ENCODE measurements around the gene ARHGDIG.
"Not testable (repeated sequence)": the region's sequence is repeated elsewhere in the genome, so short reads cannot be mapped to it uniquely, and the experiment has no call there.

The ARHGDIG gene

DNA sequence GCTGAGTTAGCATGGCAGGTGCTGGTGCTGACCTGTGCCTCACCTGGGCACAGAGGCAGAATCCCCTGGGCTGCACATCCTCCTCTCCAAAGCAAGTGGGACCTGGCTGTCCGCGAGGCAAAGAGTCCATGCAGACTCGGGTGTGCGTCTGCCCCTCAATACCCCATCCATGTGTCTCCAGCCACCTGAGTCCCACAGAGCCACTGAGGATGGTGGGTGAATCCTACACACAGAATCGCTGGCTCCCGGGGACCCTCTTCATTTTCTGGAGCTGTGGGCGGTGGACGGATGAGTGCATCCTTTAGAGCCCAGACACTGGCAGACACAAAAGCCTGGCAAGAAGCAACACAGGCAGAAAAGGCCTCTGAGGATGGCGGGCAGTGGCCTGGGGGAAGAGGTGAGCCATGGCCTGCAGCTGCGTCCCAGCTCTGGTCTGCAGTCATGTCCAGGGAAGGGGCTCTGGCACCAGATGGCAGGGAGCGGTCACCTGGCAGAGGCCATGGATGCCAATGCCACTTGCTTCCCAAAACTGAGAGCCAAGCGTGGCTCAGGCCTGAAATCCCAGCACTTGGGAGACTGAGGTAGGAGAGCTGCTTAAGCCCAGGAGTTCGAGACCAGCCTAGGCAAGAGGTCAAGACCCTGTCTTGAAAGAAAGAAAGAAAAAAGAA is 42.2 kb downstream of the ARHGDIG start:
- Histone ChIP-seq H3K9ac (ENCODE audit: low read depth, low read length) (no peak overlapping the region), H3K27me3 (ENCODE audit: control insufficient read depth, insufficient read depth, low read length) (no peaks in the 10 kb centered on the region), H3K4me3 (ENCODE audit: low read depth, low read length) (no peak overlapping the region), H3K9me3 (ENCODE audit: control insufficient read depth, insufficient read depth, low read length) (no peaks in the 10 kb centered on the region), H3K27ac (ENCODE audit: low read depth, low read length) (no peak overlapping the region), H3K4me1 (ENCODE audit: control insufficient read depth, insufficient read depth, low read length) (peaks cover 25% of the 10 kb centered on the region; the same call in 1 of the 2 replicates), H3K36me3 (ENCODE audit: control insufficient read depth, insufficient read depth, low read length) (no peaks in the 10 kb centered on the region)

DNA sequence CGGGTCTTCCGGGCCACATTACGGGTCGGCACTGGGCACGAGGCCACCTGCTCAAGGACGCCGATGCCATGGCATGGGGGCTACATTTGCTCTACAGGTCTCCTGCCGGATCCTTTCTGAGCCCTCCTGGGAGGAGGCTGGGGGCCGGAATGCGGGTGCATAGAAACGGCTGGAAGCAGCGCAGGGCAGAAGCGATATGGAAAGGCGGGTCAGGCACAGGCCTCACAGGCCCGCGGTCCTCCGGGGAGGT is 43.7 kb downstream of the ARHGDIG start:
- H3K36me3 ChIP-seq (ENCODE audit: control insufficient read depth, insufficient read depth, low read length), result no peaks in the 10 kb centered on the region
- peaks cover 18% of the 10 kb centered on the region; the same call in 1 of the 2 replicates for H3K4me1 ChIP-seq (ENCODE audit: control insufficient read depth, insufficient read depth, low read length)
- no peak overlapping the region for H3K4me3 ChIP-seq (ENCODE audit: low read depth, low read length)
- H3K9ac ChIP-seq (ENCODE audit: low read depth, low read length), result no peak overlapping the region
- H3K9me3 ChIP-seq (ENCODE audit: control insufficient read depth, insufficient read depth, low read length), result no peaks in the 10 kb centered on the region
- H3K27me3 ChIP-seq (ENCODE audit: control insufficient read depth, insufficient read depth, low read length), result no peaks in the 10 kb centered on the region
- H3K27ac ChIP-seq (ENCODE audit: low read depth, low read length), result no peak overlapping the region

DNA sequence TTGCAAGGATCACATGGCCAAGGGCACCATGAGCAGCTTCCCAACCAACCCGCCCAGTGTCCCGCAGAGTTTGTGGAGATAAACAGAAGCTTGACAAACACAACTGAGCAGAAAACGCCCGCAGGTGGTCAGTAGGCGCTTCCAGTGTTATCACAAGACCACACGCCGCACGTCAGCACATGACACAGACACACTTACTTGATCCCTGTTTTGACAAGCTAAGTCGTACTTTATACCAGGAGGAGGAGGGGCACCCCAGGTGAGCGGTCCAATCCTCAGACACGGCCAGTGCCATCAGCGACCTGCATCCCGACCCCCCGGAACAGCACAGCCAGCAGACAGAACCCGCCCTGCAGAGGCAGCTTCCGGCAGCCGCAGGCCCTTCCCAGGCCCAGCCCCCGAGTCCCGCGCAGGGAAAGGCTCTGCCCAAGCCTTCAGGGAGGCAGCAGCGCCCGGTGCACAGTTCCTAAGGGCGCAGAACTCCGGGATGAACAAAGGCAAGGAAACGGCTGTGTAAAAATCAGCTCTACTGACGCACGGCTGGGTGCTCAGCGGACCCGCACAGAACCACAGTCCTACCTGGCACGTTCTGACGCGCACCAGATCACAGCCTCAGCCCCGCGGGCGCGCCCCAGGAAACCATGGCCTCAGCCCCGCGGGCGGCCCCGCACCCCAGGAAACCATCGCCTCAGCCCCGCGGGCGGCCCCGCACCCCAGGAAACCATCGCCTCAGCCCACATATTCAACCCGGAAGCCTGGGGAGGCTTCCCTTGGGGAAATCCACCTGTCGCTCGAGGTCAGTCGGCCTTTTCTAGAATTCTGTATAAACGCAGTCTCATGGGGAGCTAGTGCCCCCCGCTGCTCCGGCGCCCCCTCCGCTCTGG is 44.3 kb downstream of the ARHGDIG start:
- Histone ChIP-seq H3K27me3 (ENCODE audit: control insufficient read depth, insufficient read depth, low read length) (no peaks in the 10 kb centered on the region), H3K36me3 (ENCODE audit: control insufficient read depth, insufficient read depth, low read length) (no peaks in the 10 kb centered on the region), H3K27ac (ENCODE audit: low read depth, low read length) (no peak overlapping the region), H3K4me1 (ENCODE audit: control insufficient read depth, insufficient read depth, low read length) (peaks cover 15% of the 10 kb centered on the region; the same call in 1 of the 2 replicates), H3K9me3 (ENCODE audit: control insufficient read depth, insufficient read depth, low read length) (no peaks in the 10 kb centered on the region), H3K9ac (ENCODE audit: low read depth, low read length) (0 out of 2 replicates have a peak overlapping the region, but pooled peaks have one; percentile 30), H3K4me3 (ENCODE audit: low read depth, low read length) (no peak overlapping the region)

DNA sequence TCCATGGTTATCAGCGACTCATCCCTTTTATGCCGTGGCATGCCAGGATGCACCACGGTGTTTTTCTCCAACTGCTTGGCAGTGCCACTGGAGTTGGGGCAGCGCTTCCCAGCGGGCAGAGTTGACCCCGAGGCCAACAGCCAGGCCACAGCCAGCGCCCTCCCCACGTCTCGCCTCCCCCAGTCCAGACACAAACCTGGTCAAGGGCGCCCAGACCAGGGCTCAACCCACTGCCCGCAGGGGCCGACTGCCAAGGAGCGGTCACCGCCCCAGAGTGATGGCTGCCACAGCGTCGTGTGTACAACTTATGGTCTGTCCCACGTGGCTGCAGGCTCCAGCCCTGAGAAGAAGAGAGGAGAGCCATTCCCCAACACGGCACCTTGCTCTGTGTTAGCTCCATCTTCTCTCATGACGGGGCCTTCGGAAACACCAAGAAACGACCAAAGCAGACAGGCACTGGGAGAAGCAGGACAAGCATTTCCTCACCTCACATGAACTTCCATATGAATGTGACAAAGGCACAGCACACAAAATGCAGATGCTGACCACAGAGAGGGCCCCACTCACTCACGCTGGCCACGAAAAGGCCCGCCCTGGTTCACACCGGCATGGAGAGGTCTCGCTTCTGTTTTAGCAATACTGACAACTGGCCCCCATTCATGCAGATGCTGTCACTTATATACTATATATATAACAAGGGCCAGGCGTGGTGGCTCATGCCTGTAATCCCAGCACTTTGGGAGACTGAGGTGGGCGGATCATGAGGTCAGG is 45.2 kb downstream of the ARHGDIG start:
- H3K27ac ChIP-seq (ENCODE audit: low read depth, low read length), result no peak overlapping the region
- H3K9ac ChIP-seq (ENCODE audit: low read depth, low read length), result no peak overlapping the region; the same call in 1 of the 2 replicates

DNA sequence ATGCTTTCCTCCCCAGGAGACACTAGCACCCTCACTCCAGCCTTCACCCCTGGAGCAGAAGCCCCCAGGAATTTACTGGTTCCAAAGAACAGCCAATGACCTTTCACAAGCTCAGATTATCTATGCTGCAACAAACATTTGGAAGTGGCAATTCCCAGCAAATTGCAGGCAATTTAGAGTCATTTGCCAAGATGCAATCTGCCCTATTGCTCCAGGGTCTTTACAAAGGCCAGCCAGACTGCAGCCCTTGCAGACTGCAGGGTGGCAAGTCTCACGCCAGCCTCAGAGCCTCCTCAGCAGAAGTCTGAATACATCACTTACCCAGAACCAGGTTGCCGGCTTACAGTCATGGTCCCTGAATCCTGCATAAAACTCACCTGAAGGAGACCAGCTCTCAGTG is 50.4 kb downstream of the ARHGDIG start:
- Histone ChIP-seq H3K9me3 (ENCODE audit: control insufficient read depth, insufficient read depth, low read length) (no peaks in the 10 kb centered on the region), H3K27ac (ENCODE audit: low read depth, low read length) (no peak overlapping the region), H3K9ac (ENCODE audit: low read depth, low read length) (no peak overlapping the region), H3K36me3 (ENCODE audit: control insufficient read depth, insufficient read depth, low read length) (no peaks in the 10 kb centered on the region), H3K4me3 (ENCODE audit: low read depth, low read length) (no peak overlapping the region), H3K4me1 (ENCODE audit: control insufficient read depth, insufficient read depth, low read length) (0 out of 2 replicates have a peak, but pooled peaks cover 5% of the 10 kb centered on the region), H3K27me3 (ENCODE audit: control insufficient read depth, insufficient read depth, low read length) (no peaks in the 10 kb centered on the region)

More for the DNA sequence above, 45.2 kb downstream of the ARHGDIG start:
- Histone ChIP-seq H3K4me3 (ENCODE audit: low read depth, low read length) (no peak overlapping the region), H3K27me3 (ENCODE audit: control insufficient read depth, insufficient read depth, low read length) (no peaks in the 10 kb centered on the region), H3K9me3 (ENCODE audit: control insufficient read depth, insufficient read depth, low read length) (no peaks in the 10 kb centered on the region), H3K36me3 (ENCODE audit: control insufficient read depth, insufficient read depth, low read length) (no peaks in the 10 kb centered on the region), H3K4me1 (ENCODE audit: control insufficient read depth, insufficient read depth, low read length) (peaks cover 15% of the 10 kb centered on the region; the same call in 1 of the 2 replicates)

DNA sequence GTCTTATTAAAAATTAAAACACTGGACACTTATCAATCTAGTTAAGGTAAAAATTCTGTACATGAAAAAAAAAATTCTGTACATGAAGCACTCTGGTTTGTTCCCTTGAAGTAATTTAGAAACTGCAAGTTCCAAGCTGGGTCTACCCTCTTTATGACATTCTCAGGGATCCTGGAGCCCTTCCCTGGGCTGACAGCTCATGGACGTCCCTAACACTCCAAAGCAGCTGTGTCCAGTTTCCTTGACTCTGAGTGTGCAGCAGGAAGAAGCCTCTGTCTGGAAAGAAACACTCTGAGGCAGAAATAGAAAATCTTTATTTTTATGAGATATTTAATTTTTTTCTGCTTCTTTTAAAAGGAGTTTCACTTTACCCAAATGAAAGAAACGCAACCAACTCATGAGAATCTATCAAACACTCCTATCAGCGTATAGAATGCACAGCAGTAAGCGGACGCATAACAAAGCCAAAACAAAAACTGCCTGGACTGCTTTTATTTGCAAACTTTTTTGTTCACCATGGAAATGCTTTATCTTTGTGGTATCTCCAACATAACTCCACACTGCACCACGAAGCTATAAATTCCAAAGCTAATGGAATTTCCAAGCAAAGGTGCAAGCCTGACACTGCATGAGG is 50.9 kb downstream of the ARHGDIG start:
- not testable (repeated sequence) for H3K27me3 ChIP-seq (ENCODE audit: control insufficient read depth, insufficient read depth, low read length); H3K36me3 ChIP-seq (ENCODE audit: control insufficient read depth, insufficient read depth, low read length); H3K9ac ChIP-seq (ENCODE audit: low read depth, low read length); H3K27ac ChIP-seq (ENCODE audit: low read depth, low read length); H3K9me3 ChIP-seq (ENCODE audit: control insufficient read depth, insufficient read depth, low read length); H3K4me1 ChIP-seq (ENCODE audit: control insufficient read depth, insufficient read depth, low read length); H3K4me3 ChIP-seq (ENCODE audit: low read depth, low read length)
